T-helper 1 cell treated with Interleukin-12 subunit alpha and Interleukin-12 subunit beta and Interleukin-4 antibody, amounts not matched to agents 30 μg/mL and 1 μg/mL, for 36 hours (primary cell): ENCODE results near the gene RNF224.

Source experiments
- H3K27ac Mint-ChIP-seq: one replicate; pipeline ENCODE4 v1.8.0; 2021; ENCODE audit warnings: mild to moderate bottlenecking, mixed read lengths
- H3K27me3 Mint-ChIP-seq: one replicate; pipeline ENCODE4 v1.8.0; 2021; ENCODE audit warnings: low read depth, mixed read lengths
- H3K36me3 Mint-ChIP-seq: one replicate; pipeline ENCODE4 v1.8.0; 2021; ENCODE audit warnings: low read depth, mixed read lengths
- H3K4me1 Mint-ChIP-seq: one replicate; pipeline ENCODE4 v1.8.0; 2021; ENCODE audit warnings: low read depth, mixed read lengths
- H3K4me3 Mint-ChIP-seq: one replicate; pipeline ENCODE4 v1.8.0; 2021; ENCODE audit warnings: mild to moderate bottlenecking, moderate library complexity, mixed read lengths
- H3K9me3 Mint-ChIP-seq: one replicate; pipeline ENCODE4 v1.8.0; 2021; ENCODE audit warnings: mixed read lengths

The RNF224 gene

DNA sequence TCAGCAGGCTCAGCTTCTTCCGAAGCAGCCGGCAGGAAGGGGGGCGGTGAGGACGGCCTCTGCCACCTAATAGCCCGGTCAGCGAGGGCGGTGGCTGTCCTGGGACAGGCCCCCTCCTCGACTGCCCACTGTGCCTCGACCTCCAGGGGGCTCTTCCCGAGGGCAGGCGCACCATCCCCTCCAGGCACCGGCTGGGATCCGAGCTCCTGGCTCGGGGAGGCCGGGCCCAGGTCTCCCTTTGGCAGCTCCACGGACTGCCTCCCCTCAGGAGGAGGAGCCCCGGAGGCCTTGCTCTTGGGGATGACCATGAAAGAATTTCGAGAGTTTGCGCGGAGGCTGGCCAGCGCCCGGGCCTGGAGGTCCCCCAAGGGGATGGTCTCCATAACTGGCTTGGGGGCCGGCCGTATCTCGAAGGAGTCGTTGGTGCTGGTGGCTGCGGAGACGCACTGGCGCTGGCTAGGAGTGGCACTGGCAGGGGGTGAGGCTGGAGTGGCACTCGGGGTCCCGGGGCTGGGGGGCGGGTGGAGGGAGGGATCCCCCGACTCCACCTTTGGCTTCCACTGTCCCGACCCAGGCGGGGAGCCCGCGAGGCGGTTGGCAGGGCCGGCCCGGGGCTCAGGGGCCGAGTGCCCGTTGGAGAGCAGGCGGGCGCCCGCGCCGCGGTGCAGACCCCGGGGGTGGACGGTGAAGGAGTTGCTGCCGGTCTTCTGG is 27.7 kb upstream of the RNF224 start:
- H3K36me3 Mint-ChIP-seq = no peaks in the 10 kb centered on the region

DNA sequence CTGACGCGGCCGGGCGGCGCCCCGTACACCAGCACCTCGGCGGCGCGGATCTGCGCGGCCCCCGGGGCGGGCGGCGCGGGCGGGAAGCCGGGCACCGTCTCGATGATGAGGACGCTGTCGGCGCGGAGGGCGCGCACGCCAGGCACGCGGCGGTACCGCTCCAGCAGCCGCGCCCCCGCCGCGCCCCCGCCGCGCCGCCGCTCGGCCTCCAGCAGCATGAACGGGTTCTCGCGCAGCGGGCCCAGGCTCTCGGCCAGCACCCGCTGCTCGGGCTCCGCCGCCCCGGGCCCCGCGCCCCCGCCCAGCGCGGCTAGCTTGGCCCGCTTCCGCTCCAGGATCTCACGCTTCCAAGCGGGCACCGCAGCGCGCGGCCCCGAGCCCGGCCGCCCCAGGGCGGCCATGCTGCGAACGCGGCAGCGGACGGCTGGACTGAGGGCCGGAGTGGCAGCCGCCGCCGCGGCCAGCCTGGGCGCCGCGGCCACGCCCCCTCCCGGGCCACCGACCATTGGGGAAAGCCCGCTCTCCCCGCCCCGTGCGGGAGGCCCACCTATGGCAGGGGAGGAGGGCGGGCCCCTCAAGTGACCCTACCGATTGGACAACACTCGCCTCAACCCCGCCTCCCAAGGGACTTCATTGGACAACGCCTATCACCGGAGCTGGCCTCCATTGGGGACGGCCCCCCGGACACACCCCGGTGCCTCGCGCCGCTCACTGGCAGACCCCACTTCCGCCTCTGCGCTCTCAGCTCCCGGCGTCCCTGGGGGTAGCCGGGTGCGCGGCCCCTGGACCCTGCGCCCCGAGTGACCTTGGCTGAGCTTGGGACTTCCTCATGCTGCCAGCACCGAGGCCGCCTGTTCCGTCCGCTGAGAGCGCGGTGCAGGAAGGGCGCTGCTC is 26.7 kb upstream of the RNF224 start, which contains the start of gene TPRN:
TSS of gene TPRN (minus strand) at position 431 of the 894 bp plus-strand sequence. CDS start at position 401, 30 bp downstream.
- Mint-ChIP-seq H3K4me1 (peaks cover 17% of the 10 kb centered on the region), H3K27ac (peak within 1 kb of the TSS; percentile 70), H3K36me3 (no peaks in the 10 kb centered on the region), H3K9me3 (no peaks in the 10 kb centered on the region), H3K4me3 (peak within 1 kb of the TSS; percentile 79), H3K27me3 (no peaks in the 10 kb centered on the region)

More for the DNA sequence above, 27.7 kb upstream of the RNF224 start:
- Mint-ChIP-seq H3K4me3 (peak overlapping the region; percentile 79), H3K9me3 (no peaks in the 10 kb centered on the region), H3K4me1 (peaks cover 14% of the 10 kb centered on the region), H3K27ac (peak overlapping the region; percentile 59), H3K27me3 (no peaks in the 10 kb centered on the region)

DNA sequence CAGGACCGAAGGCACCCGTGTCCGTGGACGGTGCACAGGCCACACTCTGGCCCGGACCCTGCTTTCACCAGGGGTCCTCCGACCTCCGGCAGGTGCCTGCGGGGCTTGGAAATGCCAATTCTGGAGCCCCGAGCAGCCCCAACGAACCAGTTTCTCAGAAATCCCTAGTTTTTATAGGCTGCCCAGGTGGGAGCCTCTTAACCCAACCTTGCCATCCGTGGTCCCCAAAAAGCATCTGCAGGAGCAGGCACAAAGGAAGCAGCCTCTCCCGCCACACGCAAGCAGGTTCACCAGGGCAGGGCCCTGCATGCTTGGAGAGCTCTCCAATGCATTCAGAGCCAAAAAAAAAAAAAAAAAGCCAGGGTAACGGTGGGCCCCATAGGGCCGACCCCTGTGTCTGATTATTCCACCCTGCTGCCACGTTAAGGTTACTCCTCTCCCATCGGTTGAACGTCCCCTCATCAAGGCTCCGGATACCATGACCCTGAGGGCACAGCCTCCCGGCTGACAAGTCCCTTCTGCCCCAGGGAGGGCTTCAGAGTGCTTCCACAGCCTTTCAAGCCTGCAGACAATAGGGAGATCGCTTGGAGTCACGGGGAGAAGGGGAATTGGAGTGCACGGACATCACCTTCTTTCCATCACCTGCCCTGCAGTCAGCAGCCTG is 26.0 kb upstream of the RNF224 start:
- peaks cover 20% of the 10 kb centered on the region for H3K4me1 Mint-ChIP-seq
- H3K4me3 Mint-ChIP-seq = peak overlapping the region; percentile 79
- no peaks in the 10 kb centered on the region for H3K9me3 Mint-ChIP-seq
- H3K27me3 Mint-ChIP-seq = no peaks in the 10 kb centered on the region
- peak overlapping the region; percentile 70 for H3K27ac Mint-ChIP-seq
- H3K36me3 Mint-ChIP-seq = no peaks in the 10 kb centered on the region

DNA sequence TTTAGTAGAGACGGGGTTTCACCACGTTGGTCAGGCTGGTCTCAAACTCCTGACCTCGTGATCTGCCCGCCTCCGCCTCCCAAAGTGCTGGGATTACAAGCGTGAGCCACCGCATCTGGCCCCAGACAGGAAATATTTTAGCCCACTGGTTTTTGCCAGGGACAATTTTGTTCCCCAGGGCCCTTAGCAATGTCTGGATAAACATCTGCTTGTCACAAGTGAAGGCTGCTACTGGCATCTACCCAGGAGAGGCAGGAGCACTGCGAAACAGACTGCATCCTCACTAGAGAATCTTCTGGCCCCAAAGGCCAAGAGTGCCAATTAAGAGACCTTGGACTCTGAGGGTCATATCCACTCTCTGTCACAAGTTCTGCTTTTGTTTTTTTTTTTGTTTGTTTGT is 24.3 kb upstream of the RNF224 start:
- Mint-ChIP-seq H3K4me1 (peaks cover 33% of the 10 kb centered on the region), H3K9me3 (no peaks in the 10 kb centered on the region), H3K36me3 (peaks cover 13% of the 10 kb centered on the region), H3K27me3 (no peaks in the 10 kb centered on the region), H3K27ac (no peak overlapping the region), H3K4me3 (no peak overlapping the region)

DNA sequence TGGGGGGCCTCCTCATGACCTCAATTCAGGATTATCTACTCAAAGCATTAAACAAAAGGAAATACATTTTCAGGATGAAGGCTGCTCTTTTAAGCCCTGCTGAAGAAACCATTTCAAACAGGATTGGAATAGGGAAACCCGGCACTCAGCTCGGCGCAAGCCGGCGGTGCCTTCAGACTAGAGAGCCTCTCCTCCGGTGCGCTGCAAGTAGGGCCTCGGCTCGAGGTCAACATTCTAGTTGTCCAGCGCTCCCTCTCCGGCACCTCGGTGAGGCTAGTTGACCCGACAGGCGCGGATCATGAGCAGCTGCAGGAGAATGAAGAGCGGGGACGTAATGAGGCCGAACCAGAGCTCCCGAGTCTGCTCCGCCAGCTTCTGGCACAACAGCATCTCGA is 22.6 kb upstream of the RNF224 start:
- peaks cover 31% of the 10 kb centered on the region for H3K4me1 Mint-ChIP-seq
- peak overlapping the region; percentile 93 for H3K27ac Mint-ChIP-seq
- H3K4me3 Mint-ChIP-seq = peak overlapping the region; percentile 94

DNA sequence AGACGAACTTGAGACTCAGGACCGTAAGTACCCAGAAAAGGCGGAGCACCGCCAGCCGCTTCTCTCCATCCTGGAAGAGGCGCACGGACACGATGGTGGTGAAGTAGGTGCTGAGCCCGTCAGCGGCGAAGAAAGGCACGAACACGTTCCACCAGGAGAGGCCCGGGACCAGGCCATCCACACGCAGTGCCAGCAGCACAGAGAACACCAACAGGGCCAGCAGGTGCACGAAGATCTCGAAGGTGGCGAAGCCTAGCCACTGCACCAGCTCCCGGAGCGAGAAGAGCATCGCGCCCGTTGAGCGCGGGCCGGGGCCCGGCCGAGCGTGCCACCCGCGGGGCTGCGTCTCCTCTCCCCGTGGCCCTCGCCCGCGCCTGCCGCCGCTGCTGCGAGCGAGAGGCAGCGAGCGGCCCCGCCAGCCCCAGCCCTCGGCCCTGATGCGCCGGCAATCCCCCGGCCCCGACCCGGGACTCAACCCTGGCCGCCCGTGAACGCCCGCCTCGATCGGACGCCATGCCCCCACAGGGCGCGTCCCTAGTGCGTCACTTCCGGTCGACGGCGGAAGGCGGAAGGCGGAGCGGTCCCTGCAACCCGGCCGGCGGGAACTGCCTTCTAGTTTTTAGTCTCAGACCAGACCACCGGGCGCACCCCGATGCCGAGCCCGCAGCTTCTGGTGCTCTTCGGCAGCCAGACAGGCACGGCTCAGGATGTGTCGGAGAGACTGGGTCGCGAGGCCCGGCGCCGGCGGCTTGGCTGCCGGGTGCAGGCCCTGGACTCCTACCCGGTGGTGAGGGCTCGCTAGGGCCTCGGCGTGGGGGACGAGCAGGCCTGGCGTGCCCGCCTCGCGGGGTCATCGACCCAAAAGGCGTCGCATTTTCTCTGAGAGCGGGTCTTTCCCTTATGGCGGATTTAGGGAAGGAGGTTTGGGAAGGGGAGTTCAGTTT is 21.9 kb upstream of the RNF224 start, which contains the start of the genes NDOR1 and TMEM203:
TSS of gene NDOR1 (plus strand) at position 575 of the 944 bp plus-strand sequence. CDS start at position 653, 78 bp downstream.
TSS of gene TMEM203 (minus strand) at position 523 of the 944 bp plus-strand sequence. CDS start at position 289, 234 bp downstream.
- Mint-ChIP-seq H3K9me3 (no peaks in the 10 kb centered on the region), H3K27ac (peak within 1 kb of the TSS; percentile 93), H3K4me1 (peaks cover 31% of the 10 kb centered on the region), H3K27me3 (no peaks in the 10 kb centered on the region), H3K4me3 (peak within 1 kb of the TSS; percentile 94), H3K36me3 (peaks cover 20% of the 10 kb centered on the region)

More for the DNA sequence above, 22.6 kb upstream of the RNF224 start:
- no peaks in the 10 kb centered on the region for H3K9me3 Mint-ChIP-seq
- H3K27me3 Mint-ChIP-seq = no peaks in the 10 kb centered on the region
- peaks cover 20% of the 10 kb centered on the region for H3K36me3 Mint-ChIP-seq

DNA sequence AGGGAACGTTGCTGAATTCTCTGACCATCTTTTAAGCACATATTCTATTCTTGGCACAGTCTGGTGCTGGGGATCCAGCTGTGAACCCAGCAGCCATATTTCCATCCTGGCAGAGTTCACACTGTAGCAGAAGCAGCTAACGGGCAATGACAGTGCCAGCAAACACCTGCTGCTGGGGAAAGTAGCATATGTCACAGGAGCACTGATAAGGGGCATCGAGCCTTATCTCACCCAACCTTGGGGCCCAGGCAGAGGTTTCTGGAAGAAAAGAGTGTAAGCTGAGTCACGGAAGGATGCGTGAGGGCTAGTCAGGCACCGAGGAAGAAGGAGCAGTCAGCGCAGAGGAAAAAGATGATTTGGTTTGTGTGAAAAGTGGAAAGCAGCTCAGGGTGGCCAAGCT is 20.7 kb upstream of the RNF224 start:
- peak overlapping the region; percentile 94 for H3K4me3 Mint-ChIP-seq
- no peaks in the 10 kb centered on the region for H3K9me3 Mint-ChIP-seq
- H3K27ac Mint-ChIP-seq = peak overlapping the region; percentile 93
- H3K4me1 Mint-ChIP-seq = peaks cover 29% of the 10 kb centered on the region
- no peaks in the 10 kb centered on the region for H3K27me3 Mint-ChIP-seq
- peaks cover 20% of the 10 kb centered on the region for H3K36me3 Mint-ChIP-seq

DNA sequence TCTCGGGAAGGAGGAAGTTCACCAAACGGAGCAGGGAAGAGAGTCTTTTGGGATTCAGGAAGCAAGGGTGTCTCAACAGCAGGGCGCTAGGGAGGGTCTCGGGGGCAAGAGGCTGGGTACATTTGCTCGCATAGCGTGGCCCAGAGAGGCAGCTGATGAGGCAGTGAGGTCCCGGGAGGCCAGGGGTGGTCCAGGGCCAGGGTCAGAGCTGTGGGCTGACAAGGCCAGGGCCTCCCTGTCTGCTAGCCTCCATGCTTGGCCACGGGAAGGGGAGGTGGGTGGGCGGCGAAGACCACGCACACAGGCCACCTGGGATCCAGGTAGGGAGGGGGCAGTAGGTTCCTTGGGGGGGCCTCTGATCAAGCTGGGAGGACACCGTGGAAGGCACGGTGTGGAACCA is 15.8 kb upstream of the RNF224 start:
- Mint-ChIP-seq H3K9me3 (no peaks in the 10 kb centered on the region), H3K27ac (no peak overlapping the region), H3K36me3 (peaks cover 18% of the 10 kb centered on the region), H3K4me1 (peaks cover 11% of the 10 kb centered on the region), H3K27me3 (no peaks in the 10 kb centered on the region), H3K4me3 (no peak overlapping the region)

- no peak overlapping the region for H3K27ac Mint-ChIP-seq
- peaks cover 1% of the 10 kb centered on the region for H3K4me1 Mint-ChIP-seq
- peaks cover 8% of the 10 kb centered on the region for H3K36me3 Mint-ChIP-seq
- no peaks in the 10 kb centered on the region for H3K9me3 Mint-ChIP-seq
- no peak overlapping the region for H3K4me3 Mint-ChIP-seq
- H3K27me3 Mint-ChIP-seq = no peaks in the 10 kb centered on the region
Measured at GRCh38 chr9:137212520-137212919, 14.8 kb upstream of the RNF224 start.

- no peaks in the 10 kb centered on the region for H3K4me1 Mint-ChIP-seq
- H3K36me3 Mint-ChIP-seq = peaks cover 6% of the 10 kb centered on the region
- no peaks in the 10 kb centered on the region for H3K27me3 Mint-ChIP-seq
- H3K9me3 Mint-ChIP-seq = no peaks in the 10 kb centered on the region
- H3K4me3 Mint-ChIP-seq = no peak overlapping the region
- H3K27ac Mint-ChIP-seq = no peak overlapping the region
Measured at GRCh38 chr9:137213160-137214060, 13.9 kb upstream of the RNF224 start.

DNA sequence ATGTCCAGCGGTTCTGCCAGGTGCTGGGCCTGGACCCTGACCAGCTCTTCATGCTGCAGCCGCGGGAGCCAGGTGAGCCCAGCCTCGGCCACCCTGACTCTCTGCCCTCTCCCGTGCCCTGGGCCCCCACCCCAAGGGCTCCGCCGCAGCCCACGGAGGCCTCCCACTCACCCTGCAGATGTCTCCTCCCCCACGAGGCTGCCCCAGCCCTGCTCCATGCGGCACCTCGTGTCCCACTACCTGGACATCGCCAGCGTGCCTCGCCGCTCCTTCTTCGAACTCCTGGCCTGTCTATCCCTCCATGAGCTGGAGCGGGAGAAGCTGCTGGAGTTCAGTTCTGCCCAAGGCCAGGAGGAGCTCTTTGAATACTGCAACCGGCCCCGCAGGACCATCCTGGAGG is 12.7 kb upstream of the RNF224 start:
- H3K36me3 Mint-ChIP-seq = no peaks in the 10 kb centered on the region
- no peaks in the 10 kb centered on the region for H3K4me1 Mint-ChIP-seq
- H3K27ac Mint-ChIP-seq = no peak overlapping the region
- H3K4me3 Mint-ChIP-seq = no peak overlapping the region
- H3K27me3 Mint-ChIP-seq = no peaks in the 10 kb centered on the region
- no peaks in the 10 kb centered on the region for H3K9me3 Mint-ChIP-seq

GRCh38 chr9:137215196-137215986 is 11.9 kb upstream of the RNF224 start:
- Mint-ChIP-seq H3K9me3 (no peaks in the 10 kb centered on the region), H3K36me3 (no peaks in the 10 kb centered on the region), H3K4me1 (no peaks in the 10 kb centered on the region), H3K4me3 (no peak overlapping the region), H3K27ac (no peak overlapping the region), H3K27me3 (no peaks in the 10 kb centered on the region)
